ENCODE measurements around the gene BABAM2. TPM values are rescaled to one million over a fixed set of nuclear protein-coding genes. Genes with fewer than 3 reads are reported as not detected.

Gene BABAM2
- total RNA-seq, 3 donors from 2014 or later = 34.8 to 42.4 (median 41.3) TPM

- Histone ChIP-seq H3K9me3 (no peaks in the 10 kb centered on the region), H3K4me1 (ENCODE audit: low read depth) (no peaks in the 10 kb centered on the region), H3K36me3 (ENCODE audit: low read depth) (no peaks in the 10 kb centered on the region), H3K4me3 (no peak overlapping the region)
- intact Hi-C loops (cut with DNase I, micrococcal nuclease) = no loop called here
- peak; percentile 88 for ATAC-seq
- no peak for TF ChIP-seq CTCF (IDR thresholded peaks at IDR 0.05)
- no peak for DNase-seq
Measured at GRCh38 chr2:27903649-27904404, 13.3 kb downstream of the BABAM2 start.

- no peak for TF ChIP-seq CTCF (IDR thresholded peaks at IDR 0.05)
- Histone ChIP-seq H3K4me3 (no peak overlapping the region), H3K36me3 (ENCODE audit: low read depth) (no peaks in the 10 kb centered on the region), H3K9me3 (no peaks in the 10 kb centered on the region), H3K4me1 (ENCODE audit: low read depth) (no peaks in the 10 kb centered on the region)
- DNase-seq (no peak), ATAC-seq (no peak)
- intact Hi-C loops (cut with DNase I, micrococcal nuclease) = no loop called here
Measured at GRCh38 chr2:27904405-27904665, 13.8 kb downstream of the BABAM2 start.

- TF ChIP-seq CTCF (IDR thresholded peaks at IDR 0.05) = no peak
- no peak for DNase-seq
- Histone ChIP-seq H3K36me3 (ENCODE audit: low read depth) (no peaks in the 10 kb centered on the region), H3K4me3 (no peak overlapping the region), H3K9me3 (no peaks in the 10 kb centered on the region), H3K4me1 (ENCODE audit: low read depth) (no peaks in the 10 kb centered on the region)
- ATAC-seq = no peak
- intact Hi-C loops (cut with DNase I, micrococcal nuclease) = no loop called here
Measured at GRCh38 chr2:27906074-27906473, 15.5 kb downstream of the BABAM2 start.

- no peaks in the 10 kb centered on the region for H3K36me3 ChIP-seq (ENCODE audit: low read depth)
- no peak for TF ChIP-seq CTCF (IDR thresholded peaks at IDR 0.05)
- intact Hi-C loops (cut with DNase I, micrococcal nuclease) = no loop called here
- no peak overlapping the region for H3K4me3 ChIP-seq
- ATAC-seq (no peak), DNase-seq (no peak)
- no peaks in the 10 kb centered on the region for H3K4me1 ChIP-seq (ENCODE audit: low read depth)
- no peaks in the 10 kb centered on the region for H3K9me3 ChIP-seq
Measured at GRCh38 chr2:27907547-27907946, 17.0 kb downstream of the BABAM2 start.

DNA sequence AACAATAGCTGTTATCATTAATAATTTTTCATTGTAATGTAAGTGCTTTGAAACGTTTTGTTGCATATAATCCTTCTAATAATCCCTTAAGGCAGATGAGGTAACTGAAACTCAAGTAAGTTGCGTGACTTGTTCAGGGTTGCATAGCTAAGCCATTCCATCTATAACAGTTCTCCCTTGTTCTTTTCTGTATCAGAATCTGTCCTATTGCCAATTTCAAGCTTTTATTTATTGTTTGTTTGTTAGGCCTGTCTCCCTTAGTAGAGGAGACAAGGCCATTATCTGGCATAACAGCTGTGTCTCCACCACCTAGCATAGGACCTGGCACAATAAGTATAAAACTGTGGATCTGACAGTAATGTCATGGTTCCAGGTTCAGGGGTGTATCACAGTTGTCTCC is 19.4 kb downstream of the BABAM2 start:
- intact Hi-C loops (cut with DNase I, micrococcal nuclease) = no loop called here
- Histone ChIP-seq H3K9me3 (no peaks in the 10 kb centered on the region), H3K4me3 (no peak overlapping the region), H3K36me3 (ENCODE audit: low read depth) (no peaks in the 10 kb centered on the region), H3K4me1 (ENCODE audit: low read depth) (no peaks in the 10 kb centered on the region)
- no peak for TF ChIP-seq CTCF (IDR thresholded peaks at IDR 0.05)
- ATAC-seq = no peak
- no peak for DNase-seq

Measured in mucosa of descending colon (tissue), 3 donors.